Measurements from ENCODE around the gene PPP2R3A.

The PPP2R3A gene

DNA sequence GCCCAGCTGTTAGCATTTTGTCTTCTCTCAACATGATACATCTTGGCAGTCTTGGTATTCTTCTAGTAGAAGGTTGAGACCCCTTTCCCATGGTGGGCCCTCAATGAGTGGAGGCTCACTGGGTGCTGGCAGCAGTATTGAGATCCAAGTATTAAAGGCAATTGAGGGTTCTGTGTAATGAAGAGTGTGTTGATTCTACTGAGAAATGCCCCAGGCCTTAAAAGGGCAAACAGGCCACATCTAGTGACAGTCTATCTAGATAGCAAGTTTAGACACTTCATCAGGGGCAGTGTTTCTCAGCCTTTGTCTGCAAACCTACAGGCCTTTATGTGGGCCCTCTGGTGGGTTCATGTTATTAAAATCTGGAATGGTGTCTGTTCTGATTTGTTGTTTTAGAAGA lies 9.5 kb downstream of the PPP2R3A start:
- DNase-seq = no peak

DNA sequence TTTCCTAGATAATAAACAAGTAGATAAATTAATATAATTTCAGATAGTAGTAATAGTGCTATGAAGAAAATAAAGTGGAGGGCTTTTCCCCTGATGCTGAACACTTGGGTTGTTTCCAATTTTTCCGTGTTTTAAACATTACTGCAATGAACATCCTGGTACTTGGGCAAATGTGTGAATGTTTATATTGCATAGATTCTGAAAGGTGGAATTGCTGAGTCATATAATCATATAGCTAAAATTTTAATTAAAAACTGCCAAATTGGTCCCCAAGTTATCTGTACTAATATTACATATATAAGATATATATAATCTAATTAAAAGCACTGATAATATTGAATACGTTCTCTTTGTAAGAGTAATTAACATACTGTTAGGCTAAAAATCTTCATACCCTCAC lies 10.0 kb downstream of the PPP2R3A start:
- DNase-seq = no peak

DNA sequence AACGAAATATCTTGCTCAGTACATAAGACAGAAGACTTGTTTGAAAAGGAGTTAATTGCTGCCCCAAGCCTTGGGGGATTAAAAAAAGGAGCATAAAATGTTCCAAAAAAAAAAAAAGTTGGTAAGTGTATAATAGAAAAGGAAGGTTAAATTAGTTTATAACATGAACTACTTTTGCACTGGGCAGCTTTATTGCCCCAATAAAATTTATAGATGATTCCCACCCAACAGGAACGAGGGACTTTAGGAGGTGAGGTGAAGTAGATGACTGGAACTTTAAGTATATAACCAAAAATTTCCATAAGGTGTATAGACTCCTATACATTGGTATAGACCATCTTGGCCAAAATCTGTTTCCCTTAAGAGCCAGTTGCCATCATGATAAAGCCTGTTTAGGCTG lies 14.8 kb downstream of the PPP2R3A start:
- no peak for DNase-seq

- DNase-seq = no peak
Observed at GRCh38 chr3:135981701-135982403, 16.3 kb downstream of the PPP2R3A start.

- no peak for DNase-seq
Observed at GRCh38 chr3:135982404-135982761, 16.9 kb downstream of the PPP2R3A start.

DNA sequence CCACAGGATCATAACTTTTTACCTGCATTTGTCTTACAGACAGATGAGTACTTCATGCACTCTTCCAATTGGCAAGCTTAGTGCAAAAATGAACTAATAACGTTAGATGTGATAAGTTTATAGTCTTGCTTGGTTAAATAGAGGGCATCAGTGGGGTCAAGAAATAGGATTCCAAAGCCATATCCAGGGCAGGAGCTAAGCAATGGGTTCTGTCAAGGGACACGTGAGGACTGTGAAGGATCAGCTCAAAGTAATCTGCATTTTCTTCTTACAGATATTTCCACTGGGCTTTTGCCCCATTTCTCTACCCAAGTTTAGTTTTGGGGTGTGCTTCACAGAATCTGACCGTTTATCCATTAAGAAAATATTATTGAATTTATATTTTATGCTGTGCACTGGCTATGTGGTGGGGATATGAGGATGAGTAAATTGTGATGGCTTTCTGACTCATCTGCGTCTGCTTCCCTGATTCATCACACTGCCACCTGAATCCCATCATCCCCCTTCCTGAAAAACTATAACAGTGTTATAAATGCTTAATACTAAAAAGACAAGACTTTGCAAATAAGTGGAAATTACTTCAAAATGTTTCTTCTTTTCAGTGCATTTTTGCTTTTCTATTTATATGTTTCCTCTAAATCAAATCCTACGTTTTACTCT lies 17.5 kb downstream of the PPP2R3A start:
- DNase-seq = no peak

DNA sequence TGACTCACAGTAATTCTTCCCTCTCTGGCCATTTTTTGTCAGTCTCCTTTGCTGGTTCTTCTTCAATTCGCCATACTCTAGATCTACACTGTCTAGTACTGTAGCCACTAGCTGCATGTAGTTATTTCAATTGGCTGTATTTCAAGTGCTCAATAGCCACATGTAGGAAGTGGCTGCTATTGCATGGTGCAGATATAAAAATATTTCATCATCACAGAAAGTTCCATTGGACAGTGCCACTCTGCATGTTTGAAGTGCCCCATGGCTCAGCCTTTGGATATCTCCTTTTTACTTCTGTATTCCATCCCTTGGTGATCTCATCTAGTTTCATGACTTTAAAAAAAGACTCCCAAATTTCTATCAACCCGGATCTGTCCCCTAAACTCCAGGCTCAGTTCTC lies 22.1 kb downstream of the PPP2R3A start:
- no peak for DNase-seq

DNA sequence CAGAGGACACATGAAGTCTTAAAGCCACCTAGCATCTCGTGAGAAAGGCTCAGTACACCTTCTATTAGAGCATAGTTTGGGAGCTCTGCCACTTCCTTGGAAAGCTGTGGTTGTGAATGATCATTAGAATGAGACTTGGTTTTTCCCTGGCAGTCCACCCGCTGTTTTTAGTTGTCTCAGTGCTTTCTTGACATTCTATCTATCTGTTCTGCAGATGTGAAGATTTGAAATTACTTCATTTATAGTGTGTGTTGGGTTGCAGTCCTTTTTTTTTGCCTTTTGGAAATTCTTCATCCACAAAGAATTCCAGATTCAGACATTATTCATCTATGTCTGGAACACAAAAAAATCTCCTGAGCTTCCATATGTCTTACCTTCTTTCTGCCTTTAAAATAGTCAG lies 23.7 kb downstream of the PPP2R3A start:
- no peak for DNase-seq

DNA sequence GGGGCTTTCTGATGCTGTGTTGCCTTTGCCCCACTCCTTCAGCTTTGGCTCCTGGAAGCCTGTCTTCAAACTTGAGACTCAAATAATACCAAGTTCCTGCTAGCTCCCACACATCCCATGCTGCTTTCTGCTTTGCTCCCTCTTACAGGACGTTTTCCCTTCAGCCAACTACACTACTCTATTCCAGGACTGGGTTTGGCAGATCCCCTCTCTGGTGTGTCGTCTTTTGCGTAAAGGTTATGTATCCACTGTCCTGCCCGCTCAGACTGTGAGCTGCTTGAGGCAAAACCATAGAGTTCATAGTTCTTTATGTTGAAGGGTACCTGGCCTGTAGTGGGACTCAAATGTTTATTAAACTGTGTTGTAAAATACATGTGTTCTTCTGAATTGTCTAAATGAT lies 25.4 kb downstream of the PPP2R3A start:
- no peak for DNase-seq

DNA sequence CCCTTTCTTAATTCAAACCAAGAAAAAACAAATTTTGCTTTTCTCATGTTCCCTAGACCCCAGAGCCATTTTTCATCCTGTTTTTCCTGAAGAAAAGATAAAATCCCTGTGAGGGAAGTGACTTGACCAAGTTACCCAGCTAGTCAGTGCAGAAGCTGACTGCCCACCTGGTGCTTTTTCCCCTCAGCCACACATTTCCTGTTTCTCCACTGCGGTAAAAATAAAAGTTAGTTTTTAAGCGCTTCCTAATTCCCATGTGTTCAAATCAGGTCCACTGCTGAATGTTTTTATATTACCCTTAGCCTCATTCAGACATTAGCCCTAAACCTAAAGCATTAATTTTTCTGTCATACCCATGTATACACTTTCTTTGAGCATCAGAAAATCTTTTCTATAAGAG lies 26.1 kb downstream of the PPP2R3A start:
- no peak for DNase-seq

DNA sequence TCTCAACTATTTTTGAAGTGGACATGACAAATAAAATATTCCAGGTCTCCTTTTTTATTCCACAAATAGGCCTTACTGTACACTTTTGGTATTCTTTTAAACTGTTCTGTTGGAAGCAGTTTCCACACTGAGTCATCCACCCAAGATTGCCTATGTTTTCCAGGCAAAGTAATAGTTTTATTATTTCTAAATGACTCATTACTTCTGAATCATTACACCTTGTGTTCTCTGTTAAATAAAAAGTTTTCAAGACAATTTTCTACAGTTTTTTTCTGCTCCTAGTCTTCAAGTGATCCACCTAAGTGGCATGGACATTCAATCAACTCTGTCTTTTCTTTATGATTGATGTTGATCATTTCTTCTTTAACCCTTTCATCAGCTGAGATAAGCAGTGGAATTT lies 26.5 kb downstream of the PPP2R3A start:
- no peak for DNase-seq

GRCh38 chr3:135994708-135995337 lies 29.3 kb downstream of the PPP2R3A start:
- DNase-seq = no peak

DNA sequence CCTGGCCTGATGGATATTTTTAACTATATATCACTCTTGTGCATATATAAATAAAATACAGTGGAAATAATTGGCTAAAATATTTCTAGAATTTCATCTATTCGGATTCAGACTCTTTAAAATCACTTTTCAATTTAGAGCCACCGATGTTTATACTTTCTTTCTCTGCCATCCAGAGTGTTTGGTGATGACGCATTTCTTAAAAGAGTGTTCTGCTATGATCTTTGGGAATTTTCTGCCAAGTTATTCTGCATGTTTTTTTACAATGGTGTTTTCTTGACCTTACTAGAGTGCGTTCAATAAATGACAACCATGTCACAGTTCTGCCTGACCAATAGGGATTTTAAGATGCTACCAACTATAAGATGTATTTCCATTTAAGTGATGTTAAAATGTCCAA lies 30.2 kb downstream of the PPP2R3A start:
- DNase-seq = no peak

DNA sequence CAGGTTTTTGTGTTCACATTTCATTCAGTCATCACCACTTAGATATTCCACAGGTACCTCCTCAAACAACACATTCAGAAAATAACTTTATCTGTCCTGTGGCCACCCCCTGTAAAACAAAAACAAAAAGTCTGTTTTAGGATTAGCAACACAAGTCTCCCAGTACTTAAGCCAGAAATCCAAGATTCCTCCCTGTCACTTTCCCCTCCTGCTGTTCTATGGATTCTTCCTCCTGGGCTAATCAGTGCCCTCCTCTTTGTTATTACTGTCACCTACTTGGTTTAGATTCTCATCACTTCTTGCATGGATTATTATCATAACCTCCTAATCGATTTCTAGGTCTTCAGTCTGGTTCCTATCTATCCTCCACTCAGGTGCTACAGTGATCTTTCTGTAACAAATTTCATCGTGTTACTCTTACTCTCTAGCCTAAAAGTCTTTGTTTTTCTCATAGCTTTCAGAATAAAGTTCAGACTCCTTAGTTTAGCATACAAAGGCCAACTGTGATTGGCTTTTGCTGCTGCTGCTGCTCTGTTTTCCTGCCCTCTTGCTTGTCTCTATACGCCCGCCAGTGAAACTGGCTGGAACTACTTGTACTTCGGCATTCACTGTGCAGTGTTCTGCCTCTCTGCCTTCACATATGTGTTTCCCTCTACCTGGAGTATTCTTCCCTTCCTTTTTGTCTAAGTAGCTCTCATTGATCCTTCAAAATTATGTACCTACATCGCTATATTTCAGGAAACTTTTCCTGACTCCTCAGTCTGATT lies 32.2 kb downstream of the PPP2R3A start:
- no peak for DNase-seq

- no peak for DNase-seq
Observed at GRCh38 chr3:136008221-136008620, 42.7 kb downstream of the PPP2R3A start.

DNA sequence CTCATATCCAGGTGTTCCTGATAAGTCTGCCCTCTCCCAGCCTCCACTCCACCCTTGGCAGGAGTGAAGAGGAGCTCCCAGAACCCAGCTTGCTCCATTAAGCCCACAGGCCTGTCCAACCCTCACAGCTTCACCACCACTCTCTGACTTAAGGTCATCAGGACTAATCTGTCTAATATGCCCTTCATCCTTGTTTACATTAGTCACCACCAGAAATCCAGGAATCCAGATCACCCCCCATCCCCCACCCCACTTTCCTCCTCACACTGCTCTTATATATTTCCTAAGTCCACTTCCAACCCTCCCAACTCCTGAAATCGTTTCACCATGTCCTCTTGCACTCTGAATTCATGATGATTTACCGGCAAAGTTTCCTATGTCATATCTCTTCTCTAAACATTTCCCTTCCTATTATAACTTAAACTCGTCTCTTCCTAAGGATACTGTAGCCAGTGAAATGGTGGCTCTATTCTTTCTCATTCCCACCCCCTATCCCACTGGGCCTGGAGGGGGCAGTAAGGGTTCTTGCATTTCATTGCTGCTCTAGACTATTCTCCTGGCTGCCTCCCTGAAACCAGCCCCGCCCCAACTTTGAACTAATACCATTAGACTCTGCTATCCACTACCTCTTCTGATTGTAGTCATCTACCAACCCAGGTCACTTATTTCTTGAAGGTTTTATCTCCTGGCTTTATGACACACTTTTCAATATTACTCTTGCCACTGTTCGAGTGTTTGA lies 43.4 kb downstream of the PPP2R3A start:
- no peak for DNase-seq

GRCh38 chr3:136018876-136019275 lies 53.3 kb downstream of the PPP2R3A start:
- no peak for DNase-seq

- DNase-seq = no peak
Observed at GRCh38 chr3:136021803-136022202, 56.3 kb downstream of the PPP2R3A start.

DNA sequence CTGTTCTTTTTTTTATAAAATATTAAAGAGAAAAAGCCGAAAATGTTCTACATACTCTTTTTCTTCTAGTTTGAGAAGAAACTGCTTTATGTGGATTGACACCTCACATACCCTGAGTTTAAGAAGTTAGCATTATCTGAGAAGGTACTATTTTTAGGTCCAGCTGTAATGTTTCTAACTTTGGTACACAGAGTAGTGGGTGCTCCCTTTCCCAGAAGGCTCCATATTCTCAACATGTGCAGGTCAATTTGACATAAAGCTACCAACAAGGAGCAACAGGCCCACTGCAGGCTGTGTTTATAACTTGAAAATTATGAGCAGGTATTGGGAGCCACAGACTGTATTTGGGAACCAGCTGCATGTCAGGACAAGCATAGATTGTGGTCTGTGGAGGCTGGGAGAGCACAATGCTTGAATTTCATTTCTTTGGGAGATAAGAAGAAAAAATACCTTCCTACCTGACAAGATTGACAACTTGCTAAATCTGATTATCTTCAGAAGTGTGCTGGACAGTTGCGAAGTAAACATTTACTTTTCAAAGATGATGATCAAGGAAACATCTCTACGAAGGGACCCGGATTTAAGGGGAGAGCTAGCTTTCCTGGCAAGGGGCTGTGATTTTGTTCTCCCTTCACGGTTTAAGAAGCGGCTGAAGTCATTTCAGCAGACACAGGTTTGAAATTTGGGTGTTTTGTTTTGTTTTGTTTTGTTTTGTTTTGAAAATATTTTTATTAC lies 57.2 kb downstream of the PPP2R3A start:
- no peak for DNase-seq

DNA sequence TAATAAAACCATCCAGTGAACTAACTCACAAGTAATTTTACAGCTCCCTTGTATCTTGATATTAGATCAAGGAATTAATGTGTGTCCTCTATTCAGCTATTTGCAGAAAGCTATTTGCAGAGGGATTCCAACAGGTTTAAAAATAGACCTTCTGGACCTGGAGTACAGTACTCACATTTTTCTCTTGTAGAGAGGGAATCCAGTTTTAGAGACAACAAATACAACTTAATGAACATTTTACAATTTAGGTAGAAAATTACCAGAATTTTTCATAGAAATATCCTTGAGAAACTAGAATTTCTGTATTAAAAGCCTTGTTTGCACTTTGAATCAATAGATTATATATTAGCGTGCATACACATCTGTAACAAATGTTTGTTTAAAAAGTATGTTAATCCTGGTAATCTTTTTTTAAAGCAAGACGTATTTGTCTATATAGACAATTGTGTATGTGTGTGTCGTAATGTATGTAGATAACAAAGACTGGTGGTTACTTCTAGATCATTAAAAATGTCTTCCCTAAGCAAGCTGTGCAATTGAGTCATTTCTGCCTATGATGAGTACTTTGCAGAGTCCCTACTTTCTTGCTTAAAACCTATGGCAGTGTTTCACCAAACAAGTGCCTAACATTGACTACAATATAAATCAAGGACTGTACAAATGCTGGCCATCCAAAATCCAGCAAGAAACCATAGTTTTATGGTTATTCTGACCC lies 57.9 kb downstream of the PPP2R3A start:
- DNase-seq = no peak

- no peak for DNase-seq
Observed at GRCh38 chr3:136036306-136036705, 70.8 kb downstream of the PPP2R3A start.

- DNase-seq = no peak
Observed at GRCh38 chr3:136038668-136039067, 73.1 kb downstream of the PPP2R3A start.

Data from activated T-cell treated with anti-CD3 and anti-CD28 coated beads, Interleukin-2, amount 50 U/mL, for 48 hours (primary cell).